ENCODE results near the gene PEX11G. TPM values are rescaled to one million over a fixed set of nuclear protein-coding genes. Genes with fewer than 3 reads are reported as not detected.

Gene PEX11G
- total RNA-seq, 4 donors from 2014 or later, result 2.1 to 3.0 TPM; not detected in 2

GRCh38 chr19:7533925-7534480 is 45.2 kb upstream of the PEX11G start:
- DNase-seq, result peak; percentile 89
- peak overlapping the region; percentile 88 to 96 for H3K27ac ChIP-seq
- H3K36me3 ChIP-seq, result no peaks in the 10 kb centered on the region
- H3K4me3 ChIP-seq, result peak overlapping the region; percentile 86 to 92
- H3K9me3 ChIP-seq, result no peaks in the 10 kb centered on the region
- intact Hi-C loops (cut with DNase I; ENCODE audit: low total_unique reads), result no loop called here
- H3K27me3 ChIP-seq, result no peaks in the 10 kb centered on the region
- TF ChIP-seq POLR2A (IDR thresholded peaks at IDR 0.05) (peak; percentile 50 to 61), CTCF (IDR thresholded peaks at IDR 0.05) (no peak)
- H3K4me1 ChIP-seq, result peaks cover 5% of the 10 kb centered on the region in 2 donors

- Histone ChIP-seq H3K9me3 (no peaks in the 10 kb centered on the region), H3K4me3 (peak overlapping the region; percentile 86 to 92), H3K36me3 (no peaks in the 10 kb centered on the region), H3K27me3 (no peaks in the 10 kb centered on the region), H3K27ac (peak overlapping the region; percentile 88 to 96), H3K4me1 (peaks cover 5% of the 10 kb centered on the region in 2 donors)
- TF ChIP-seq CTCF (IDR thresholded peaks at IDR 0.05), result no peak
- no peak for TF ChIP-seq POLR2A (IDR thresholded peaks at IDR 0.05)
- intact Hi-C loops (cut with DNase I; ENCODE audit: low total_unique reads), result no loop called here
- peak; percentile 67 to 82 for DNase-seq
These were observed 44.5 kb upstream of the PEX11G start for GRCh38 chr19:7533281-7533885.

GRCh38 chr19:7529610-7530490 is 41.0 kb upstream of the PEX11G start:
- no peak overlapping the region for H3K4me3 ChIP-seq
- no peak for DNase-seq
- no peaks in the 10 kb centered on the region for H3K36me3 ChIP-seq
- H3K27me3 ChIP-seq, result no peaks in the 10 kb centered on the region
- intact Hi-C loops (cut with DNase I; ENCODE audit: low total_unique reads), result no loop called here
- TF ChIP-seq POLR2A (IDR thresholded peaks at IDR 0.05) (no peak), CTCF (IDR thresholded peaks at IDR 0.05) (no peak)
- H3K4me1 ChIP-seq, result no peaks in the 10 kb centered on the region
- no peaks in the 10 kb centered on the region for H3K9me3 ChIP-seq
- H3K27ac ChIP-seq, result no peak overlapping the region

GRCh38 chr19:7529246-7529600 is 40.4 kb upstream of the PEX11G start:
- no peaks in the 10 kb centered on the region for H3K27me3 ChIP-seq
- no peaks in the 10 kb centered on the region for H3K36me3 ChIP-seq
- intact Hi-C loops (cut with DNase I; ENCODE audit: low total_unique reads), result no loop called here
- TF ChIP-seq POLR2A (IDR thresholded peaks at IDR 0.05), result no peak
- no peak for TF ChIP-seq CTCF (IDR thresholded peaks at IDR 0.05)
- H3K4me1 ChIP-seq, result no peaks in the 10 kb centered on the region
- DNase-seq, result no peak
- H3K27ac ChIP-seq, result no peak overlapping the region
- H3K4me3 ChIP-seq, result no peak overlapping the region
- no peaks in the 10 kb centered on the region for H3K9me3 ChIP-seq
